GM15510 (cell line): Measurements from ENCODE around the gene CLTCL1.

Experiments used
- POLR2A ChIP-seq: IDR thresholded peaks from 3 replicates; pipeline ENCODE4 v1.6.1; 2011; ENCODE audit warnings: borderline replicate concordance; ENCODE audit not compliant: insufficient read length; ENCODE audit errors: extremely low read depth

Gene CLTCL1

DNA sequence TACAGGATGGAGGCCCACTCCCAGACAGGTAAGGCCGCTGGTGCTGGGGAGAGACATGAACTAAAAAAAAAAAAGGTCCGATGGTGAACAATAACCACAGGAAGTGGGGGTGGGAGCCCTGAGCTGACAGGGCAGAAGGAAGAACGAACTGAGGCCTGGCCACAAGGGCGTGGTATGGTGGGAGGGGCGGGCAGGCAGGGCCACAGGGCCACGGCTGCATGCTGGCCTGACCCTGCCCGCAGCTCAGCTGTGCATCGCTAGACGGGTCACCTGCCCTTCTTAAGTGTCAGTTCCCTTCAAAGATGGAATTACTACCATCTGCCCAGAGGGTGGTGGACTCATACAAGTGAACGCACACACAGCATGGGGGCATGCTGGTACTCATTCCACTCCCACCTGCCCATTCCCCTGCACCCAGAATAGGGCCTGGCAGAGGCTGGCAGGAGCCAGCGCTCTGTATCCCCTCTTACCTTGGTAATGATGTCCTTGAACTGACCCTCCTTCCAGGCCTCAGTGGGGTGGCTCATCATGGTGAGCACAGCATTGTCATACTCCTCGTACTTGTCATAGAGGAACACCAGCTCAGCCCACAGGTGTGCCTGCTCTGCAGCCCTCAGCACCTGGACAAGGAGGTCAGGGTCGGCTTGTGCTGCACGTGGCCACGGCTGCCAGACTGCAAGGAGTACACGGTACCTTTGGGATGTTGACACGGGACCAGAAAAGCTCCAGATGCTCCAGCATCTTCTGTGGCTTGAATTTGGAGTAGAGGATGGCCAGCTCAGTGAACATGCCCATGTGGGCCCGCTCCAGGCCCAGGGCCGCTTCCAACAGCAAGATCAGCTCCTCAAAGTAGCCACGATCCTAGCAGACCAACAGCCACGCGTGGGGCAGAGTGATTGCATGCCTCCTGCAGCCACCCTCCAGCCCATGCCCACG, 95.5 kb downstream of the CLTCL1 start:
- TF ChIP-seq POLR2A, result no peak

GRCh38 chr22:19194766-19195536, 96.6 kb downstream of the CLTCL1 start:
- no peak for TF ChIP-seq POLR2A

DNA sequence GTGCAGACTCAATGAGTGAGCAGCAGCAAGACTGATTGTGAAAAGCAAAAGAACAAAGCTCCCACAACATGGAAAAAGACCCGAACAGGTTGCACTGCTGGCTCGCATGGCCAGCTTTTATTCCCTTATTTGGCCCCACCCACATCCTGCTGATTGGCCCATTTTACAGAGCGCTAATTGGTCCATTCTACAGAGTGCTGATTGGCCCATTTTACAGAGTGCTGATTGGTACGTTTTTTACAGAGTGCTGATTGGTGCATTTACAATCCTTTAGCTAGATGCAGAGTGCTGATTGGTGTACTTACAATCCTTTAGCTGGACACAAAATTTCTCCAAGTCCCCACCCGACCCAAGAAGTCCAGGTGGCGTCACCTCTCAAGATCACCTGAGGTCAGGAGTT, 97.6 kb downstream of the CLTCL1 start:
- no peak for TF ChIP-seq POLR2A

- no peak for TF ChIP-seq POLR2A
Observed at GRCh38 chr22:19187716-19188563, 103.6 kb downstream of the CLTCL1 start.

GRCh38 chr22:19184276-19184997, 107.1 kb downstream of the CLTCL1 start:
- TF ChIP-seq POLR2A, result no peak

GRCh38 chr22:19183216-19183615, 108.3 kb downstream of the CLTCL1 start:
- no peak for TF ChIP-seq POLR2A

- no peak for TF ChIP-seq POLR2A
Observed at GRCh38 chr22:19182472-19183157, 108.9 kb downstream of the CLTCL1 start.

DNA sequence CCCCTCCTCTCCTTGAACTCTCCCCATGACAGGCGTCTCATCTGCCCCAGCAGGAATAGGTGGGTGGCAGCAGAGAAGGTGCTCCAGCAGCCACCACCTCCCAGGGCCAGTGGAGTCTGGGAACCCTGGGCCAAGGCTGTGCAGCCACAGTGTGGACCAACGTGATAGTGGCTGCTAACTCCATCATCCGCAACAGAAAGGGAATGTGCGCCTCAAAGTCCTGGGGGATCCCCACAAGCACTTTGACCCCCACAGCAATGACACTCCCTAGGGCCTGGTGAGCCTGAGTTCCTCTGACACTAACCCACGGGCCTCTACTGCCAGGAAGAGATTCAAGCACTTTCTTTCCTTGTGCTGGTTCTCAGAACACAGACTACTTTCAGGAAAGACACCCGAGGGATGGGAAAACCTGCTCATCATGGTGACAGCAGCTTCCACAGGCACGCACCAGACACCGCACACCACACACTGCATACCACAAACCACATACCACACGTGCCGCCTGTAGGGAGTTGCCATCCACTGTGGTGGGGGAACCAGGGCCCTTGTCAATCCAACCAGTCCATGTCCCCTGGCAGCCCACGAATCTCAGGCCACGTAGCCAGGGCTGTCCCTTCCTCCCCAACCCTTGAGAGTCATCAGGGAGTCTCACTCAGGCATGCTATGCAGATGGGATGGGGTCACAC, 109.6 kb downstream of the CLTCL1 start:
- no peak for TF ChIP-seq POLR2A

GRCh38 chr22:19180740-19181410, 110.6 kb downstream of the CLTCL1 start:
- TF ChIP-seq POLR2A, result no peak

- TF ChIP-seq POLR2A, result no peak
Observed at GRCh38 chr22:19180234-19180633, 111.3 kb downstream of the CLTCL1 start.

DNA sequence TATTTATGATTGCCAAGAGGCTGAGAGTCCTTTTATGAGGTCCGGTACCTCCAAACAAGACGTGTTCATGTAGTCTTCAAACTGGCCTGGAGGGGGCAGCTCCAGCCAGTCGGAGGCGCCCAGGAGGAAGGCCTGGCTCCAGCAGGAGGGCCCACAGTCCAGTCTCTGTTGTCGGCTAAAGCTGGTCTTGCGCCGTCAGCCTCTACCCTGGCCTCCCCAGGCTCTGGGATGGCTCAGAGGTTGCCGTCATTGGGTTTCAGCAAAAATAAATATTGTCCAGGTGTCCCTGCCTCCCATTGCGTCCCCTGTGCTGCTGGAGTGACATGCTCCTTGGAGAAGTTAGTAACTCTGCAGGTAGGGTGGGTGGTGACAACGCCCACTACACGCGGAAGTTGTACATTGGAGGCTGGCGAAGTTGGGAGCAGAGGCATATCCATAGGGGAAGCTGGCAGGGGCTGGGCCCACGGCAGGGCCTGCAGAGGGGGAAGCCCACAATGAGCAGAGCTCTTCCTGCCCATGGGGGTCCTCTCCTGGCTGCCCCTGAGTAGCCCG, 111.9 kb downstream of the CLTCL1 start:
- TF ChIP-seq POLR2A, result no peak
